Right lobe of liver (tissue), 6 donors: ENCODE data around the gene KLLN. TPM values are rescaled to one million over a fixed set of nuclear protein-coding genes. Genes with fewer than 3 reads are reported as not detected.
"Not testable (repeated sequence)": the region's sequence is repeated elsewhere in the genome, so short reads cannot be mapped to it uniquely, and the experiment has no call there.

ENCODE experiments used
- ATAC-seq, 4 donors: fragments of 200-7000 bp; cut with Tn5 transposase; one replicate each; pipeline ENCODE4 v1.9.1; 2020; ENCODE audit warnings: mild to moderate bottlenecking in 4 of 4, moderate library complexity in 4 of 4
- DNase-seq, 3 donors: peaks; one replicate each; pipeline ENCODE4 v3.0.0-alpha.2; 2020
- H3K27ac ChIP-seq, 3 donors: fragments of 200-600 bp; one replicate each; pipeline ENCODE4 v1.8.0; 2022
- H3K27me3 ChIP-seq, 2 donors: fragments of 200-600 bp; one replicate each; pipeline ENCODE4 v1.8.0; 2022
- H3K36me3 ChIP-seq, 4 donors: fragments of 200-600 bp; sonication (generic) in 1 of 4; one replicate each; pipeline versions ENCODE4 v1.5.1 to v1.8.0; 2017 to 2022; ENCODE audit warnings: control low read depth in 1 of 4
- H3K4me1 ChIP-seq, 4 donors: fragments of 200-600 bp; sonication (generic) in 1 of 4; one replicate each; pipeline versions ENCODE4 v1.5.1 to v1.8.0; 2017 to 2022; ENCODE audit warnings: control low read depth in 1 of 4
- H3K4me3 ChIP-seq, 3 donors: fragments of 200-600 bp; one replicate each; pipeline ENCODE4 v1.8.0; 2022
- H3K9me3 ChIP-seq, 4 donors: fragments of 200-600 bp; sonication (generic) in 1 of 4; one replicate each; pipeline versions ENCODE4 v1.5.1 to v1.8.0; 2017 to 2022; ENCODE audit warnings: control low read depth in 1 of 4
- POLR2A ChIP-seq: fragments of 450-650 bp; IDR thresholded peaks from one replicate; pipeline ENCODE4 v1.6.1; 2017; ENCODE audit warnings: antibody characterized with exemption, mild to moderate bottlenecking
- WGBS: methylation state at CpG from one replicate; pipeline ENCODE4 v1.1.6; 2018; ENCODE audit warnings: low coverage, low lambda C conversion rate; ENCODE audit not compliant: insufficient coverage; ENCODE audit errors: missing lambda C conversion rate; 5-methylcytosine and 5-hydroxymethylcytosine counted together
- intact Hi-C, 2 donors: fragments of 100-400 bp; cut with DNase I; formaldehyde crosslinking; loops; one replicate each; pipeline versions ENCODE4 v1.11.2 to v1.14.1; 2022
- total RNA-seq, 6 experiments: library from RNA; depleted of rRNA in 2 of 6; stranded (reverse); fragments of >200 nt in 2 of 6; fragmentation: NEBNext Ultra II Directional in 3 of 6; extraction: Animal tissue kit (Norgen Biotek cat#: 25700) in 3 of 6; gene quantifications; one replicate each; pipeline versions ENCODE4 v1.1.0 to v1.2.4, GENCODE V29; 2016 to 2023
- TF ChIP-seq, protein P1 (sequence below), 4 donors: fragments of 200-600 bp in 3 of 4; fragments of 450-650 bp in 1 of 4; IDR thresholded peaks; one replicate each; pipeline versions ENCODE4 v1.5.1 to v1.8.0; 2016 to 2022; ENCODE audit warnings: antibody characterized with exemption in 4 of 4, mild to moderate bottlenecking in 2 of 4
- donor health status: DM: no; HTN: yes; CAD: no.
- donor health status: DM: no; HTN: no; CAD: no.
- donor health status: DM: no; HTN: no; CAD: no.
- donor health status: DM: no; HTN: yes; CAD: no.
- donor health status: DM: no; HTN: yes; CAD: no.

The KLLN gene
- total RNA-seq, 6 experiments from 2014 or later = 0.24 to 0.53 (median 0.34) TPM; not detected in 1

GRCh38 chr10:87849001-87849400 is 14.3 kb downstream of the KLLN start:
- TF ChIP-seq POLR2A = no peak
- TF ChIP-seq, protein P1, sequence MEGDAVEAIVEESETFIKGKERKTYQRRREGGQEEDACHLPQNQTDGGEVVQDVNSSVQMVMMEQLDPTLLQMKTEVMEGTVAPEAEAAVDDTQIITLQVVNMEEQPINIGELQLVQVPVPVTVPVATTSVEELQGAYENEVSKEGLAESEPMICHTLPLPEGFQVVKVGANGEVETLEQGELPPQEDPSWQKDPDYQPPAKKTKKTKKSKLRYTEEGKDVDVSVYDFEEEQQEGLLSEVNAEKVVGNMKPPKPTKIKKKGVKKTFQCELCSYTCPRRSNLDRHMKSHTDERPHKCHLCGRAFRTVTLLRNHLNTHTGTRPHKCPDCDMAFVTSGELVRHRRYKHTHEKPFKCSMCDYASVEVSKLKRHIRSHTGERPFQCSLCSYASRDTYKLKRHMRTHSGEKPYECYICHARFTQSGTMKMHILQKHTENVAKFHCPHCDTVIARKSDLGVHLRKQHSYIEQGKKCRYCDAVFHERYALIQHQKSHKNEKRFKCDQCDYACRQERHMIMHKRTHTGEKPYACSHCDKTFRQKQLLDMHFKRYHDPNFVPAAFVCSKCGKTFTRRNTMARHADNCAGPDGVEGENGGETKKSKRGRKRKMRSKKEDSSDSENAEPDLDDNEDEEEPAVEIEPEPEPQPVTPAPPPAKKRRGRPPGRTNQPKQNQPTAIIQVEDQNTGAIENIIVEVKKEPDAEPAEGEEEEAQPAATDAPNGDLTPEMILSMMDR (IDR thresholded peaks at IDR 0.05) = no peak
- no peak for ATAC-seq
- no peak overlapping the region for H3K27ac ChIP-seq
- DNase-seq = no peak
- H3K27me3 ChIP-seq = no peaks in the 10 kb centered on the region
- peaks cover 0 to 8% (median 2%) of the 10 kb centered on the region in 4 donors for H3K4me1 ChIP-seq
- H3K9me3 ChIP-seq = no peaks in the 10 kb centered on the region
- H3K4me3 ChIP-seq = no peak overlapping the region
- intact Hi-C loops = no loop called here
- H3K36me3 ChIP-seq = no peaks in the 10 kb centered on the region

DNA sequence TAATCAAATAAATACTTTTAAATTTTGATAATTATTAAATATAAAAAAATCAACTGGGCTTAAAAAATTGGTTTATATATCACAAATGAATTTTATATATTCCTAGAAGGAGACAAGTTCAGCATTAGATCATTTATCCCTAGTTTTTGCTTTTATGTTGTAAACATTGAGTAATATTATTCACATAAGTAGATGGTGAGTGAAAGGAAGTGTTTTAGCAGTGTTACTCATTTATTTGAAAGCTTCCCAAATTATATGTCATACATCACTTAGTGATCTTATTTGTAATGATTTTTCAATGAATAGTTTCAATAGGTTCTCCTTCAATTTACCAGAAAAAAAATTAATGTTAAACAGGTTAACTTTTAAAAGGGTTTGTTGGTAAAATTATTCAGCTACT is 15.8 kb downstream of the KLLN start:
- ATAC-seq (no peak), DNase-seq (no peak)
- peaks cover 0 to 8% (median 2%) of the 10 kb centered on the region in 4 donors for H3K4me1 ChIP-seq
- no peak overlapping the region for H3K4me3 ChIP-seq
- H3K36me3 ChIP-seq = no peaks in the 10 kb centered on the region
- no peak overlapping the region for H3K27ac ChIP-seq
- TF ChIP-seq, protein P1 (IDR thresholded peaks at IDR 0.05) = no peak
- TF ChIP-seq POLR2A = no peak
- H3K9me3 ChIP-seq = no peaks in the 10 kb centered on the region
- intact Hi-C loops = no loop called here
- H3K27me3 ChIP-seq = no peaks in the 10 kb centered on the region

GRCh38 chr10:87846711-87847110 is 16.6 kb downstream of the KLLN start:
- intact Hi-C loops, H3K9me3 ChIP-seq, H3K27me3 ChIP-seq, H3K36me3 ChIP-seq, H3K4me3 ChIP-seq, H3K4me1 ChIP-seq, H3K27ac ChIP-seq: not testable (repeated sequence)
- DNase-seq (peak; percentile 38 to 74 (median 72)), ATAC-seq (peak in 1 of 4 donors; percentile 35)
- WGBS = 19% methylated on average over 6 of the region's 8 CpGs

GRCh38 chr10:87846023-87846422 is 17.3 kb downstream of the KLLN start:
- intact Hi-C loops = no loop called here
- H3K36me3 ChIP-seq = no peaks in the 10 kb centered on the region
- H3K27ac ChIP-seq = no peak overlapping the region
- no peak for TF ChIP-seq POLR2A
- TF ChIP-seq, protein P1 (IDR thresholded peaks at IDR 0.05) = no peak
- ATAC-seq (no peak), DNase-seq (no peak)
- H3K4me1 ChIP-seq = peaks cover 0 to 7% (median 1%) of the 10 kb centered on the region in 4 donors
- WGBS = 75% methylated on average over 7 of the region's 7 CpGs
- no peak overlapping the region for H3K4me3 ChIP-seq
- H3K27me3 ChIP-seq = no peaks in the 10 kb centered on the region
- no peaks in the 10 kb centered on the region for H3K9me3 ChIP-seq

GRCh38 chr10:87845624-87845998 is 17.7 kb downstream of the KLLN start:
- WGBS = 88% methylated on average over 3 of the region's 3 CpGs
- intact Hi-C loops = no loop called here
- Histone ChIP-seq H3K9me3 (no peaks in the 10 kb centered on the region), H3K4me3 (no peak overlapping the region), H3K4me1 (peaks cover 0 to 3% (median 0%) of the 10 kb centered on the region in 4 donors), H3K36me3 (no peaks in the 10 kb centered on the region), H3K27ac (no peak overlapping the region), H3K27me3 (no peaks in the 10 kb centered on the region)
- no peak for ATAC-seq
- no peak for TF ChIP-seq POLR2A
- TF ChIP-seq, protein P1 (IDR thresholded peaks at IDR 0.05) = no peak
- DNase-seq = no peak
